HL-60 (cell line): ENCODE measurements around the gene L3MBTL4.

Experiments used
- DNase-seq, 2 experiments: peaks; one replicate each; pipeline ENCODE4 v3.0.0-alpha.2; 2010 to 2020; ENCODE audit warnings: low read depth in 1 of 2, low spot score in 1 of 2
- H3K27ac ChIP-seq: fragments of 250-450 bp; sonication (Bioruptor Pico); replicated peaks from 2 replicates; pipeline ENCODE4 v1.5.1; 2020; ENCODE audit warnings: mild to moderate bottlenecking, moderate library complexity
- H3K27me3 ChIP-seq: fragments of 250-450 bp; sonication (Bioruptor Pico); 2 replicates; pipeline ENCODE4 v1.5.1; 2021; ENCODE audit warnings: mild to moderate bottlenecking, moderate library complexity; ENCODE audit not compliant: insufficient read depth, poor library complexity, severe bottlenecking
- H3K4me3 ChIP-seq: replicated peaks from 2 replicates; pipeline ENCODE4 v1.5.1; 2011; ENCODE audit warnings: mild to moderate bottlenecking, control low read depth, low read length; ENCODE audit not compliant: insufficient read depth
- GABPA ChIP-seq: IDR thresholded peaks from 2 replicates; pipeline ENCODE4 v1.6.1; 2012; ENCODE audit warnings: low read depth
- POLR2AphosphoS5 ChIP-seq: IDR thresholded peaks from 2 replicates; pipeline ENCODE4 v1.6.1; 2012; ENCODE audit warnings: low read depth
- SPI1 ChIP-seq: IDR thresholded peaks from 2 replicates; pipeline ENCODE4 v1.6.1; 2012; ENCODE audit warnings: low read depth, mild to moderate bottlenecking, borderline replicate concordance
- TF ChIP-seq, protein P1 (sequence below): IDR thresholded peaks from one replicate; pipeline ENCODE4 v1.5.1; 2011; ENCODE audit warnings: low read length, control low read depth, inconsistent platforms; ENCODE audit not compliant: insufficient read depth
- TF ChIP-seq, protein P2 (sequence below): IDR thresholded peaks from 2 replicates; pipeline ENCODE4 v1.6.1; 2012; ENCODE audit warnings: low read depth; ENCODE audit not compliant: insufficient replicate concordance

The L3MBTL4 gene

DNA sequence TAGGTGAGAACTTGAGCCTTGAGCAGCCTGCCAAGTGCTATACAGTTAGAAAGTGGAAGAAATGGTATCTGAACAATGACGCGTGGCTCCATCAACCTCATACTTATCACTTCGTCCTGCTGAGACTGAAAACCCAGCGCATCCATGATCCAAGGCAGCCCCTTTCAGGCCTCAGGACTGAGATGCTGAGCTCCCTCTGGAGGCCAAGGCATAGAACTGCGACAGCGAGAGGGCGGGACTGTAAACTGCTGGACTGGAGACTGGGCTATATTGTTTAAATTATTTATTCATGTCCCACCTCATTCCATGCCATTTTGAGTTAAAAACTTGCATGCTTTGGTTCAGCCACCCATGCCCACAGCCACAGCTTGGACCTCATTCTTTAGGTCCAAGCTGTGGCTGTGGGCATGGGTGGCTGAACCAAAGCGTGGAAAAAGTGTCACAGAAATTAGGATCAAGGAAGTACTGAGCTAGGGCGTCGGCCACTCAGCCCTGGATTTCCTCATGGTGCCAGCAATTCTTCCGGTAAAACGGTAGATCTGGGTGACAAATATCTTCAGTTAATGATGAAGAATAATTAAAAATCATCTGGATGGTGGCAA lies 195.5 kb downstream of the L3MBTL4 start:
- peak in 1 of 2 experiments; percentile 26 for DNase-seq
- TF ChIP-seq, protein P1, sequence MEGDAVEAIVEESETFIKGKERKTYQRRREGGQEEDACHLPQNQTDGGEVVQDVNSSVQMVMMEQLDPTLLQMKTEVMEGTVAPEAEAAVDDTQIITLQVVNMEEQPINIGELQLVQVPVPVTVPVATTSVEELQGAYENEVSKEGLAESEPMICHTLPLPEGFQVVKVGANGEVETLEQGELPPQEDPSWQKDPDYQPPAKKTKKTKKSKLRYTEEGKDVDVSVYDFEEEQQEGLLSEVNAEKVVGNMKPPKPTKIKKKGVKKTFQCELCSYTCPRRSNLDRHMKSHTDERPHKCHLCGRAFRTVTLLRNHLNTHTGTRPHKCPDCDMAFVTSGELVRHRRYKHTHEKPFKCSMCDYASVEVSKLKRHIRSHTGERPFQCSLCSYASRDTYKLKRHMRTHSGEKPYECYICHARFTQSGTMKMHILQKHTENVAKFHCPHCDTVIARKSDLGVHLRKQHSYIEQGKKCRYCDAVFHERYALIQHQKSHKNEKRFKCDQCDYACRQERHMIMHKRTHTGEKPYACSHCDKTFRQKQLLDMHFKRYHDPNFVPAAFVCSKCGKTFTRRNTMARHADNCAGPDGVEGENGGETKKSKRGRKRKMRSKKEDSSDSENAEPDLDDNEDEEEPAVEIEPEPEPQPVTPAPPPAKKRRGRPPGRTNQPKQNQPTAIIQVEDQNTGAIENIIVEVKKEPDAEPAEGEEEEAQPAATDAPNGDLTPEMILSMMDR, result peak; percentile 87
- TF ChIP-seq, protein P2, sequence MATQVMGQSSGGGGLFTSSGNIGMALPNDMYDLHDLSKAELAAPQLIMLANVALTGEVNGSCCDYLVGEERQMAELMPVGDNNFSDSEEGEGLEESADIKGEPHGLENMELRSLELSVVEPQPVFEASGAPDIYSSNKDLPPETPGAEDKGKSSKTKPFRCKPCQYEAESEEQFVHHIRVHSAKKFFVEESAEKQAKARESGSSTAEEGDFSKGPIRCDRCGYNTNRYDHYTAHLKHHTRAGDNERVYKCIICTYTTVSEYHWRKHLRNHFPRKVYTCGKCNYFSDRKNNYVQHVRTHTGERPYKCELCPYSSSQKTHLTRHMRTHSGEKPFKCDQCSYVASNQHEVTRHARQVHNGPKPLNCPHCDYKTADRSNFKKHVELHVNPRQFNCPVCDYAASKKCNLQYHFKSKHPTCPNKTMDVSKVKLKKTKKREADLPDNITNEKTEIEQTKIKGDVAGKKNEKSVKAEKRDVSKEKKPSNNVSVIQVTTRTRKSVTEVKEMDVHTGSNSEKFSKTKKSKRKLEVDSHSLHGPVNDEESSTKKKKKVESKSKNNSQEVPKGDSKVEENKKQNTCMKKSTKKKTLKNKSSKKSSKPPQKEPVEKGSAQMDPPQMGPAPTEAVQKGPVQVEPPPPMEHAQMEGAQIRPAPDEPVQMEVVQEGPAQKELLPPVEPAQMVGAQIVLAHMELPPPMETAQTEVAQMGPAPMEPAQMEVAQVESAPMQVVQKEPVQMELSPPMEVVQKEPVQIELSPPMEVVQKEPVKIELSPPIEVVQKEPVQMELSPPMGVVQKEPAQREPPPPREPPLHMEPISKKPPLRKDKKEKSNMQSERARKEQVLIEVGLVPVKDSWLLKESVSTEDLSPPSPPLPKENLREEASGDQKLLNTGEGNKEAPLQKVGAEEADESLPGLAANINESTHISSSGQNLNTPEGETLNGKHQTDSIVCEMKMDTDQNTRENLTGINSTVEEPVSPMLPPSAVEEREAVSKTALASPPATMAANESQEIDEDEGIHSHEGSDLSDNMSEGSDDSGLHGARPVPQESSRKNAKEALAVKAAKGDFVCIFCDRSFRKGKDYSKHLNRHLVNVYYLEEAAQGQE, result no peak
- Histone ChIP-seq H3K27me3 (no peaks in the 10 kb centered on the region), H3K4me3 (no peak overlapping the region), H3K27ac (no peak overlapping the region)

DNA sequence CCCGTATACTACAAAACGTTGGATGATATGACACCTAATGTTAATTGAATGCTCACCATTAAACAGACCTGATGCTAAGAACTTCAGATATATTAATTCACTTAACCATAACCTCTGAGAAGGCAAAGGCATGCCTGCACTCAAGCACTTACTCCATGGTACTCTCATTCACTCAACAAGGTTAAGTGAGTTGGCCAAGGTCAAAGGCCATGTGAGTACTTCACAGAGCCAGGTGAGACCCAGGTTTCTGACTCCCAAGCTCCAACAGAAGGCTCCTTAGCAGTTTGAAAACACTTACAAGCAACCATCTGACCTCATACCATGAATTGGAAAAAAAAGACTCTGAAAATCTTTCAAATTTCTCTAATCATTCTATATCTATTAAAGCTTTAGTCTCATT lies 198.8 kb downstream of the L3MBTL4 start:
- no peak for TF ChIP-seq SPI1
- TF ChIP-seq, protein P1, result no peak
- no peak for TF ChIP-seq GABPA
- TF ChIP-seq, protein P2, result no peak
- TF ChIP-seq POLR2AphosphoS5, result no peak
- Histone ChIP-seq H3K27ac (no peak overlapping the region), H3K27me3 (no peaks in the 10 kb centered on the region), H3K4me3 (no peak overlapping the region)
- DNase-seq, result no peak

DNA sequence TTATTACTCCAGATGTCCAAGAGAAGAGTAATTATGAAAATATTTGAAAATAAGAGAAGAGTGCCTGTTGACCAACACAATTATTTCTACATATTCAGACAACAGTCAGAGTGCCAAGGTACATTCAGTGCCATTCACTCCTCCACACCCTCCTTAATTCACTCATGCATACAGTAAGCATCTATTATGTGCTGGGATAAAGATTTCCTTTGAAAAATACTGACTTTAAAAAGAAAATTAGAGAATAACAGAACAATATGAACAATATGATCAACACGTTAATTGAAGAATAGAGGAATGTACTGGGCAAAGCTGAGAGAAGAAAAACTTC lies 203.6 kb downstream of the L3MBTL4 start:
- TF ChIP-seq, protein P1, result no peak
- TF ChIP-seq GABPA (no peak), SPI1 (no peak), POLR2AphosphoS5 (no peak)
- TF ChIP-seq, protein P2, result no peak
- no peak overlapping the region for H3K27ac ChIP-seq

More for the DNA sequence above, 203.6 kb downstream of the L3MBTL4 start:
- no peak overlapping the region for H3K4me3 ChIP-seq
- H3K27me3 ChIP-seq, result no peaks in the 10 kb centered on the region
- DNase-seq, result no peak
